WERI-Rb-1 (cell line): ENCODE measurements around the gene MNAT1.
"Not testable (repeated sequence)": the region's sequence is repeated elsewhere in the genome, so short reads cannot be mapped to it uniquely, and the experiment has no call there.

ENCODE experiments used
- DNase-seq: peaks from one replicate; pipeline ENCODE4 v3.0.0-alpha.2; 2020
- H3K27ac ChIP-seq: fragments of 250-450 bp; sonication (Bioruptor Pico); 2 replicates; pipeline ENCODE4 v1.5.1; 2020; ENCODE audit warnings: mild to moderate bottlenecking, moderate library complexity
- H3K27me3 ChIP-seq: fragments of 250-450 bp; sonication (Bioruptor Pico); 2 replicates; pipeline ENCODE4 v1.5.1; 2021; ENCODE audit warnings: mild to moderate bottlenecking, low read depth, moderate library complexity; ENCODE audit not compliant: insufficient read depth, severe bottlenecking
- H3K36me3 ChIP-seq: fragments of 250-450 bp; sonication (Bioruptor Pico); 2 replicates; pipeline ENCODE4 v1.5.1; 2020; ENCODE audit warnings: mild to moderate bottlenecking, moderate library complexity
- H3K4me3 ChIP-seq: 2 replicates; pipeline ENCODE4 v1.5.1; 2011; ENCODE audit warnings: low read depth, mild to moderate bottlenecking, control low read depth, low read length
- H3K9me3 ChIP-seq: fragments of 250-450 bp; sonication (Bioruptor Pico); 2 replicates; pipeline ENCODE4 v1.5.1; 2021; ENCODE audit warnings: mild to moderate bottlenecking, moderate library complexity; ENCODE audit not compliant: severe bottlenecking
- CTCF ChIP-seq: IDR thresholded peaks from 2 replicates; pipeline ENCODE4 v1.5.1; 2011; ENCODE audit warnings: low read depth, mild to moderate bottlenecking, control low read depth, inconsistent platforms, low read length

MNAT1 gene

DNA sequence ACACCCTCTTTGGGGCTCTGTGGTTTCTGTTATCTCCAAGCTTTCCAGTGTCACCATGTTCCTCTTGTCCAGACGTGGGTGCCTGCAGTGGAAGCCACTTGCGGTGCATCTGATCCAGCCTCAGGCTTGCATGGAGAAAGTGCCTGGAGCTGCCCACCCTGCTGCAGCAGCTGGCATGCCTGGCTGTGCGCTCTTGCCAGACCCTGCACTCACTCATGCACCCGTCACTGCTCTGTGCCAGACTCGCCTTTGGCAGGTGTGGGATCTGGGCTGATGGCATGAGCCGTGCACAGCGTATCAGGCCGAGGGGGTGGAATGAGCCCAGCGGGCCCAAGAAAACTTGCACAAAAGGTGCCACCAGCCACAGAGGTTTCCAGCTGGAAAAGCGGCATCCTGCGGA is 105.1 kb downstream of the MNAT1 start:
- Histone ChIP-seq H3K4me3 (no peak overlapping the region), H3K36me3 (no peaks in the 10 kb centered on the region), H3K27ac (no peak overlapping the region), H3K9me3 (no peaks in the 10 kb centered on the region), H3K27me3 (no peaks in the 10 kb centered on the region)
- no peak for TF ChIP-seq CTCF
- DNase-seq = no peak

- Histone ChIP-seq H3K27ac (no peak overlapping the region), H3K27me3 (no peaks in the 10 kb centered on the region), H3K36me3 (no peaks in the 10 kb centered on the region), H3K4me3 (no peak overlapping the region), H3K9me3 (no peaks in the 10 kb centered on the region)
- DNase-seq = no peak
- TF ChIP-seq CTCF = no peak
Measured at GRCh38 chr14:60840313-60840712, 105.8 kb downstream of the MNAT1 start.

DNA sequence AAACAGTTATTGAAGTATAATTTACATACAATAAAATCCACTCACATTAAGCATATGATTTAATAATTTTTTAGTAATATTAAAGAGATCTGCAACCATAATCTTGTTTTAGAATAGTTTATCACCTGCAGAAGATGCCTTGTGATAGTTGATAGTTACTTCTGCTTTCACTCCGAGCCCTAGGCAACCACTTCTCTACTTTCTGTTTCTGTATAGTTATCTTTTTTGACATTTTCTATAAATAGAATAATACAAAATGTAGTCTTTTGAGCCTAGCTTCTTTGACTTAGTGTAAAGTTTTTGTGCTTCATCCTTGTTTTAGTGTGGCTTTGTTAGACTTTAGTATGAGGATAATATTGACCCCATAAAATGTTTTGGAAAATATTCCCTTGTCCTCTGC is 111.0 kb downstream of the MNAT1 start:
- Histone ChIP-seq H3K4me3 (no peak overlapping the region), H3K27ac (no peak overlapping the region), H3K27me3 (no peaks in the 10 kb centered on the region), H3K9me3 (no peaks in the 10 kb centered on the region), H3K36me3 (no peaks in the 10 kb centered on the region)
- no peak for DNase-seq
- no peak for TF ChIP-seq CTCF

DNA sequence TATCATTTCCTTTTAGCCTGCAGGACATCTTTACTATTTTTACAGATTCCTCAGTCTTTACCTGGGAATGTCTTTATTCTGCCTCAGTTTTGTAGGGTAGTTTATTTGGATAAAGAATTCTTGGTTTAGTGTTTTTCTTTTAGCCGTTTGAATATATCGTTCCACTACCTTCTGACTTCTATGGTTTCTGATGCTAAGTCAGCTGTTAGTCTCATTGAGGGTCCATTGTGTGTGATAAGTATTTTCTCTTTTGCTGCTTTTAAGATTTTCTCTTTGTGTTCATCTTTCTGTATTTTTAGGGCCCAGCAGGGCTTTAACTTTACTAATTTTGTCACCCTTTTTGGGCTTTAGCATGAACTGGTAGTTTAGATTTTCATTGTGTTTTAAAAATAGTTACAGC is 113.5 kb downstream of the MNAT1 start:
- no peak for TF ChIP-seq CTCF
- H3K36me3 ChIP-seq = no peaks in the 10 kb centered on the region

DNA sequence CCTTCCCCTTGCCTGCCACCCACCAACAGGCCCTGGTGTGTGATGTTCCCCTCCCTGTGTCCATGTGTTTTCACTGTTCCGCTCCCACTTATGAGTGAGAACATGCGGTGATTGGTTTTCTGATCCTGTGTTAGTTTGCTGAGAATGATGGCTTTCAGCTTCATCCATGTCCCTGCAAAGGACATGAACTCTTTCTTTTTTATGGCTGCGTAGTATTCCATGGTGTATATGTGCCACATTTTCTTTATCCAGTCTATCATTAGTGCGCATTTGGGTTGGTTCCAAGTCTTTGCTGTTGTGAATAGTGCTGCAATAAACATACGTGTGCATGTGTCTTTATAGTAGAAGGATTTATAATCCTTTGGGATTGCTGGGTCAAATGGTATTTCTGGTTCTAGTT is 117.1 kb downstream of the MNAT1 start:
- not testable (repeated sequence) for H3K4me3 ChIP-seq, H3K27ac ChIP-seq, H3K36me3 ChIP-seq, H3K9me3 ChIP-seq, H3K27me3 ChIP-seq, DNase-seq

More for the DNA sequence above, 113.5 kb downstream of the MNAT1 start:
- Histone ChIP-seq H3K27me3 (no peaks in the 10 kb centered on the region), H3K27ac (no peak overlapping the region), H3K9me3 (no peaks in the 10 kb centered on the region), H3K4me3 (no peak overlapping the region)
- DNase-seq = no peak

DNA sequence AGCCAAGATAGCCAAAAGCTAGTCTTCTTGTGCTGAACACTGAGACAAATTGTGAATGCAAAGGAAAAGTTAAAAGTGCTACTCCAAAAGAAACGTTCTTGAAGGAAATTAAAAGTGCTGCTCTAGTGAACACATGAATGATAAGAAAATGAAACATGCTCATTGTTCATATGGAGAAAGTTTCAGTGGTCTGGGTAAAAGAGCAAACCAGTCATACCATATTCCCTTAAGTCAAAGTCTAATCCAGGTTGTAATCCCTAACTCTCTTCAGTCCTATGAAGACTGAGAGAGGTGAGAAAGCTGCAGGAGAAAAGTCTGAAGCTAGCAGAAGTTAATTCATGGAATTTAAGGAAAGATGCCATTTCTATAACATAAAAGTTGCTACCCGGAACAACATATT is 121.5 kb downstream of the MNAT1 start:
- Histone ChIP-seq H3K36me3 (no peaks in the 10 kb centered on the region; the same call in 1 of the 2 replicates), H3K9me3 (no peaks in the 10 kb centered on the region), H3K27me3 (no peaks in the 10 kb centered on the region), H3K4me3 (no peak overlapping the region), H3K27ac (no peak overlapping the region)
- no peak for DNase-seq
- TF ChIP-seq CTCF = no peak
